Activated CD4-positive, alpha-beta T cell treated with anti-CD3 and anti-CD28 coated beads, Interleukin-2, amount 10 ng/mL, durations not matched to agents 7 days and 5 days (primary cell): Measurements from ENCODE around the gene PIR. TPM values are rescaled to one million over a fixed set of nuclear protein-coding genes. Genes with fewer than 3 reads are reported as not detected.

Experiments used
- CTCF ChIA-PET: fragments of 350-600 bp; sonication (Branson Sonifier 250); formaldehyde crosslinking; loops from one replicate; lab custom pipeline; 2021; ENCODE audit warnings: antibody characterized with exemption; lab: Charles Lee
- POLR2A ChIA-PET: fragments of 350-600 bp; sonication (Branson Sonifier 250); formaldehyde crosslinking; loops from one replicate; lab custom pipeline; 2021; ENCODE audit warnings: antibody characterized with exemption; lab: Charles Lee
- DNase-seq: peaks from one replicate; pipeline ENCODE4 v3.0.0-alpha.2; 2020
- H3K27ac Mint-ChIP-seq: one replicate; pipeline ENCODE4 v1.8.0; 2021; ENCODE audit warnings: mild to moderate bottlenecking, moderate library complexity, mixed read lengths
- H3K27me3 Mint-ChIP-seq: one replicate; pipeline ENCODE4 v1.8.0; 2021; ENCODE audit warnings: mixed read lengths
- H3K36me3 Mint-ChIP-seq: one replicate; pipeline ENCODE4 v1.8.0; 2021; ENCODE audit warnings: low read depth, mixed read lengths
- H3K4me1 Mint-ChIP-seq: one replicate; pipeline ENCODE4 v1.8.0; 2021; ENCODE audit warnings: mixed read lengths
- H3K4me3 Mint-ChIP-seq: one replicate; pipeline ENCODE4 v1.8.0; 2021; ENCODE audit warnings: mild to moderate bottlenecking, moderate library complexity, mixed read lengths
- H3K9me3 Mint-ChIP-seq: one replicate; pipeline ENCODE4 v1.8.0; 2021; ENCODE audit warnings: mixed read lengths
- total RNA-seq, 2 experiments: library from RNA; stranded (reverse); gene quantifications; one replicate each; pipeline ENCODE4 v1.2.3, GENCODE V29; 2021

PIR gene
- total RNA-seq, 2 experiments from 2014 or later = 1.3 to 1.7 TPM

GRCh38 chrX:15434205-15434604, 58.9 kb downstream of the PIR start:
- H3K27me3 Mint-ChIP-seq = peaks cover 21% of the 10 kb centered on the region
- no peaks in the 10 kb centered on the region for H3K9me3 Mint-ChIP-seq
- POLR2A ChIA-PET = no interaction called here

DNA sequence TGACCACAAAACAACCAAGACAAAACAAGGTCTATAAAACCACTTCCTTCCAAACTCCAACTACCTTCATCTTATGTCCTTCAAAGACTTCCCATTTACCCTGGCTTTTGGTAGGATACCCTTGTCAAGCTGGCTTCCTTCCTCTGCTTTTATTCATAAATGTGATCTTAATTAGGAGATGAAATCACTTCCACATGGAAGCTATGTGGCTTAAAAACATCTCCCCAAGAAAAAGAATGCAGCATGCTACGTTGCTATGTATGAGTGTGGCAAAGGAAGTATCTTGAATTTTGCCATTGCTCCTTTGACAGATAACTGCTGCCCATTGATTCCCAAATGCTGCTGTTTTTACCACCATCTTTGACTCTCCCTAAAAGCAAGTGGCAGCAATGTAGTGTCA, 62.5 kb downstream of the PIR start:
- ChIA-PET CTCF (no interaction called here), POLR2A (no interaction called here)
- H3K36me3 Mint-ChIP-seq = no peaks in the 10 kb centered on the region
- H3K27ac Mint-ChIP-seq = no peak overlapping the region
- H3K4me3 Mint-ChIP-seq = no peak overlapping the region
- DNase-seq = no peak
- no peaks in the 10 kb centered on the region for H3K4me1 Mint-ChIP-seq
- H3K9me3 Mint-ChIP-seq = no peaks in the 10 kb centered on the region
- H3K27me3 Mint-ChIP-seq = peaks cover 17% of the 10 kb centered on the region

More at GRCh38 chrX:15434205-15434604, 58.9 kb downstream of the PIR start:
- H3K4me1 Mint-ChIP-seq = no peaks in the 10 kb centered on the region
- H3K4me3 Mint-ChIP-seq = no peak overlapping the region
- no peak overlapping the region for H3K27ac Mint-ChIP-seq
- no peak for DNase-seq
- no peaks in the 10 kb centered on the region for H3K36me3 Mint-ChIP-seq
- CTCF ChIA-PET = no interaction called here

DNA sequence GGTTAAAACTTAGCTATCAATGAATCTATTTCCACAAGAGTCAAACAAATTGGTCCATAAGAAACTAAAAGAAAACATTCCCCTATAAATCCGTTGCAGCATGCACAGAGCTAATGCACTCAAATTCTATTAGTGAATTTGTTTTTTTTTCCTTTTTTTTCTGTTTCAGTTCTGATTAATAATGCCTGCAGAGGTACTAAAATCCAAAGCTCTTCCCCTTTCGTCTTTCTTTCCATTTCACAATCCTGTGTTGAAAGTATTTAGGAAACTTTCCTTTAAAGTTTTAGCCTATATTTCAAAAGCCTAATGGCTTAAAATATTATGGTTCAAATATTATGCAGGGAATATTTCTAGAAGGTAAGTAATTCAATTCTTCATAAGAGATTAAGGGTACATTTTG, 63.1 kb downstream of the PIR start:
- Mint-ChIP-seq H3K27me3 (peaks cover 17% of the 10 kb centered on the region), H3K36me3 (no peaks in the 10 kb centered on the region), H3K4me1 (no peaks in the 10 kb centered on the region), H3K9me3 (no peaks in the 10 kb centered on the region), H3K4me3 (no peak overlapping the region), H3K27ac (no peak overlapping the region)
- ChIA-PET CTCF (no interaction called here), POLR2A (interaction anchor here (0.7 kb wide), 1 partner anchor 570 kb away, joined by 4 read pairs; no protein-coding TSS in a partner anchor)
- no peak for DNase-seq

GRCh38 chrX:15425024-15425423, 68.1 kb downstream of the PIR start:
- no peak for DNase-seq
- H3K27me3 Mint-ChIP-seq = no peaks in the 10 kb centered on the region
- no peak overlapping the region for H3K4me3 Mint-ChIP-seq

DNA sequence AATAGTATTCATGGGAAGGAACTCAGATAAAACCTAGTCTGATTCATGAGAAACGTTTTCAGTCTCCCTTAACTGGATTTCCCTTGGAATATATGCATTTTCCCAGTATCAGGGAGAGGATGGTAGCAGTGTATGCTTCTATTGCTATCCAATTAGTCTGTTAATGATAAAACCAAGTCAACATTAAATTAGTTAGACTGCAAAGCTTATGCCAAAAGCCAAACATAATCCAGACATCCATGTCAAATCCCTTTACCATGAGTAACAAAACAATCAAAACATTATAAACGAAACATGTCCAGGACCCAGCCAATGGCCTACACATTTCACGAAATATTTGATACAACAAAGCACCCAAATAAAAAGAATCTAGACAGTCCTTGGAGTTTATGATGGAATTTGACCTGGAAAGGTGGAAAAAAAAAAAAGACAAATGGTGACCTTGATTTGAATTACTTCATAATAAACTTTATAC, 74.4 kb downstream of the PIR start:
- Mint-ChIP-seq H3K36me3 (no peaks in the 10 kb centered on the region), H3K4me3 (no peak overlapping the region), H3K4me1 (no peaks in the 10 kb centered on the region), H3K27me3 (no peaks in the 10 kb centered on the region), H3K27ac (no peak overlapping the region), H3K9me3 (peaks cover 2% of the 10 kb centered on the region)
- no peak for DNase-seq
- ChIA-PET CTCF (no interaction called here), POLR2A (no interaction called here)

More at GRCh38 chrX:15425024-15425423, 68.1 kb downstream of the PIR start:
- H3K36me3 Mint-ChIP-seq = no peaks in the 10 kb centered on the region
- POLR2A ChIA-PET = no interaction called here
- H3K27ac Mint-ChIP-seq = no peak overlapping the region
- H3K9me3 Mint-ChIP-seq = no peaks in the 10 kb centered on the region
- H3K4me1 Mint-ChIP-seq = no peaks in the 10 kb centered on the region
- CTCF ChIA-PET = no interaction called here

- Mint-ChIP-seq H3K27me3 (no peaks in the 10 kb centered on the region), H3K27ac (no peak overlapping the region), H3K9me3 (peaks cover 2% of the 10 kb centered on the region), H3K4me3 (no peak overlapping the region), H3K36me3 (no peaks in the 10 kb centered on the region), H3K4me1 (no peaks in the 10 kb centered on the region)
- ChIA-PET POLR2A (no interaction called here), CTCF (no interaction called here)
- no peak for DNase-seq
Observed at GRCh38 chrX:15418041-15418706, 75.0 kb downstream of the PIR start.

- Mint-ChIP-seq H3K9me3 (peaks cover 2% of the 10 kb centered on the region), H3K27ac (no peak overlapping the region), H3K36me3 (no peaks in the 10 kb centered on the region), H3K4me1 (no peaks in the 10 kb centered on the region), H3K4me3 (no peak overlapping the region), H3K27me3 (no peaks in the 10 kb centered on the region)
- ChIA-PET CTCF (no interaction called here), POLR2A (no interaction called here)
- no peak for DNase-seq
Observed at GRCh38 chrX:15416133-15416993, 76.8 kb downstream of the PIR start.

- Mint-ChIP-seq H3K4me3 (no peak overlapping the region), H3K9me3 (peaks cover 2% of the 10 kb centered on the region), H3K27ac (no peak overlapping the region), H3K4me1 (no peaks in the 10 kb centered on the region), H3K27me3 (no peaks in the 10 kb centered on the region), H3K36me3 (no peaks in the 10 kb centered on the region)
- POLR2A ChIA-PET = no interaction called here
- CTCF ChIA-PET = interaction anchor here (0.7 kb wide), 1 partner anchor 14 kb away, joined by 3 read pairs; no protein-coding TSS in a partner anchor
- no peak for DNase-seq
Observed at GRCh38 chrX:15413101-15413500, 80.0 kb downstream of the PIR start.

DNA sequence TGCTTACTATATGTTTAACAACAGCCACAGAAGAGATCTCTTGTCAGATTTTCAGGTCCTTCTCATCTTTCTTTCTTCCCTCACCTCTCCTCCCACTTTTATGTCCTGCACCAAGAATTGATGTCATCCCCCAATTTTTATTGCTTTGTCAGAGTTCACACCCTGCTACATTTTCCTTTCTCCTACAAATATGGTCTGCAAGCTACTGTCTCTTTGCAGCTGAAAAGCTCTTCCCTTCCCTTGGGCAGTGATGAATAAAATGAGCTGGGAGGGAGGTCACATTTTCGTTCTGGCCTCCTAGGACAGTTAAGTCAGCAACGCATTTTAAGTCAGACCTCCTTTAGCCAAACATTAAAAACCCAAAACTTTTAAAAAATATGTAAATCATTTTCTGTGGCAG, 82.2 kb downstream of the PIR start:
- no peaks in the 10 kb centered on the region for H3K9me3 Mint-ChIP-seq
- ChIA-PET CTCF (no interaction called here), POLR2A (no interaction called here)
- no peak for DNase-seq
- no peaks in the 10 kb centered on the region for H3K27me3 Mint-ChIP-seq
- no peak overlapping the region for H3K4me3 Mint-ChIP-seq
- H3K4me1 Mint-ChIP-seq = no peaks in the 10 kb centered on the region
- H3K36me3 Mint-ChIP-seq = no peaks in the 10 kb centered on the region
- no peak overlapping the region for H3K27ac Mint-ChIP-seq

- POLR2A ChIA-PET = no interaction called here
- CTCF ChIA-PET = no interaction called here
Observed at GRCh38 chrX:15410430-15410829, 82.7 kb downstream of the PIR start.

DNA sequence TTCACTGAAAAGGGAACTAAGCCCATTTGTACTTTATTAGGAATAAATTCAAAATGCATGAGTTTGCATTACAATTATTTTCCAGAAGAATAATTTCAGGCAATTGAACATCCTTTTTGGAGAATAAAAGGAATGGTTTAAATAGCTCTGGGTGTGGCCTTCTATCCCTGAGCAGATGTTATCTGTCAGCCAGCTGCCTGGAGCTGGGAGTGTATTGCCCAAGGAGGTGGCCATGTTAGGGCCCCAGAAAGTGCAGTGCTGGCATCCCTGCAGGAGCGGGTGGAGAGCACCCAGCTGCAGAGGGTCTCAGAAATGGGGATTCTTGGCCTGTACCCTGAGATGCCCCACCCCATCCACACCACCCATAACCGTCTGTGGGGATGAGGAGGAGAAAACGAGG, 87.3 kb downstream of the PIR start:
- no peak overlapping the region for H3K27ac Mint-ChIP-seq
- POLR2A ChIA-PET = no interaction called here
- CTCF ChIA-PET = no interaction called here
- no peaks in the 10 kb centered on the region for H3K9me3 Mint-ChIP-seq
- H3K4me3 Mint-ChIP-seq = no peak overlapping the region
- no peaks in the 10 kb centered on the region for H3K36me3 Mint-ChIP-seq
- no peak for DNase-seq
- H3K27me3 Mint-ChIP-seq = no peaks in the 10 kb centered on the region
- no peaks in the 10 kb centered on the region for H3K4me1 Mint-ChIP-seq

More at GRCh38 chrX:15410430-15410829, 82.7 kb downstream of the PIR start:
- DNase-seq = no peak
- Mint-ChIP-seq H3K27me3 (no peaks in the 10 kb centered on the region), H3K27ac (no peak overlapping the region), H3K4me1 (no peaks in the 10 kb centered on the region), H3K9me3 (no peaks in the 10 kb centered on the region), H3K36me3 (no peaks in the 10 kb centered on the region), H3K4me3 (no peak overlapping the region)

DNA sequence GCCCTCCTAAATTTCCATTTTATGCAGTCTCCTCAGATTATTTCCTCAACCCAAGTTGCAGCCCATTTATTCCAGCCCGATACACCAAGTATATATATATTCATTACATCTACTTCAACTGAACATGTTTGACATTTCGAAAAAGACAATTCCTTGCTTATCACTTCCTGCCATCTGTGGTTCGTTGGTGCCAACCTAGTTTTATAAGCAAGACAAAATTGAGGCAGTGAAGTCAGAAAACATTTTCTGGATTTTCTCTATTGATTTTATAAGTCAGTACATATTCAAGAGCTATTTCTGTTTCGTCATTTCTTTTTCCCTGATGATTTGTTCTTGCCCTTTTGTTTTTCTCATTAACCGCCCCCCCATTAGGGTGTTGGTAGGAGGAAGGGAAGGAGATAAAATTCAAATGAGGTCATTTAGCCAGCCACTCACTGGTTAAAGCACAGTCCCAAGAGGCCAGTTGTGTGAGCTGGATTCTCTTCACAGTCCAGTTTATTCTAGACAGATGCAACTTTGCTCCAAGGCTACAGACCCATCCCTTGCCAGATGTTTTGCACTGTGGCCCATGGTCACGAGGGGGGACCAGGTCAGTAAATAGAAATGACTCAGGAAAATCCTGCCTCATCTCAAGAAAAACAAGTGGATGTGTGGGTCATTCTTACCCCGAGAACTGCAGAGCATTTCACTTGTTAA, 88.6 kb downstream of the PIR start:
- Mint-ChIP-seq H3K9me3 (no peaks in the 10 kb centered on the region), H3K4me1 (no peaks in the 10 kb centered on the region), H3K27ac (no peak overlapping the region), H3K27me3 (no peaks in the 10 kb centered on the region), H3K4me3 (no peak overlapping the region), H3K36me3 (no peaks in the 10 kb centered on the region)
- DNase-seq = no peak
- POLR2A ChIA-PET = no interaction called here
- CTCF ChIA-PET = no interaction called here

DNA sequence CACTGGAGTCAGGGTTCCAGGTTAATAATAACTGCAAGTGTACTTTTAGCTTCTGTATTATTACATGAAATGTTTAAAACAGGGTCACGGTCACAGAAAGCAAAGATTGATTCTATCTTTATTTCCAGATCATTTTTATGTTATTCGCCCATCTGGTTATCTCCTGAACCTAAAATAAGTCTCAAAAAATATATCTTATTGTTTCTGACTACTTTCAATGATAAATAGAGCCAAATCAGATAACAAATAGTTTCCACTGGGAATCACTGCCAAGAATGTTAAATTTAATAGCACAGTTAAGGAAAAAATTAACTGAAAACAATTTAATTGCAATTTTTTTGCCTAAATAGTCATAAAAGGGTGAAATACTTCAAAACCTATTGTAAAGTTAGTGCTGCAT, 91.8 kb downstream of the PIR start:
- no peaks in the 10 kb centered on the region for H3K9me3 Mint-ChIP-seq
- H3K27ac Mint-ChIP-seq = no peak overlapping the region
- POLR2A ChIA-PET = no interaction called here
- H3K4me3 Mint-ChIP-seq = no peak overlapping the region
- no peak for DNase-seq
- no peaks in the 10 kb centered on the region for H3K27me3 Mint-ChIP-seq
- H3K4me1 Mint-ChIP-seq = no peaks in the 10 kb centered on the region
- H3K36me3 Mint-ChIP-seq = no peaks in the 10 kb centered on the region
- CTCF ChIA-PET = no interaction called here
